DMS79 (cell line): ENCODE measurements around the gene EML4.
A peak's percentile ranks its signal among the peaks of the same experiment; 100 is the strongest.
"Not testable (repeated sequence)": the region's sequence is repeated elsewhere in the genome, so short reads cannot be mapped to it uniquely, and the experiment has no call there.

ENCODE experiments used
- DNase-seq: peaks from one replicate; lab custom pipeline; 2025; lab: John Stamatoyannopoulos, UW

The EML4 gene

GRCh38 chr2:42169100-42169873 is at the start of gene EML4:
Gene EML4, plus strand, starts transcription at chr2:42169353. Its CDS starts 259 bp downstream, at chr2:42169612.
- DNase-seq = no peak

GRCh38 chr2:42123426-42123825 is 45.7 kb upstream of the EML4 start:
- DNase-seq = no peak

GRCh38 chr2:42124011-42124785 is 45.0 kb upstream of the EML4 start:
- DNase-seq = no peak

GRCh38 chr2:42125841-42126594 is 43.1 kb upstream of the EML4 start:
- DNase-seq = no peak

- DNase-seq = not testable (repeated sequence)
Observed at GRCh38 chr2:42126873-42127272, 42.3 kb upstream of the EML4 start.

- no peak for DNase-seq
Observed at GRCh38 chr2:42127425-42128424, 41.4 kb upstream of the EML4 start.

GRCh38 chr2:42128721-42129486 is 40.2 kb upstream of the EML4 start:
- DNase-seq = no peak

GRCh38 chr2:42129487-42129852 is 39.7 kb upstream of the EML4 start:
- DNase-seq = no peak

- no peak for DNase-seq
Observed at GRCh38 chr2:42129947-42130346, 39.2 kb upstream of the EML4 start.

- DNase-seq = not testable (repeated sequence)
Observed at GRCh38 chr2:42130858-42131257, 38.3 kb upstream of the EML4 start.

- DNase-seq = peak; percentile 57
Observed at GRCh38 chr2:42132191-42132965, 36.8 kb upstream of the EML4 start.

- DNase-seq = peak; percentile 90
Observed at GRCh38 chr2:42132966-42133641, 36.0 kb upstream of the EML4 start.

- no peak for DNase-seq
Observed at GRCh38 chr2:42133771-42134195, 35.4 kb upstream of the EML4 start.

- DNase-seq = not testable (repeated sequence)
Observed at GRCh38 chr2:42134401-42134932, 34.7 kb upstream of the EML4 start.

GRCh38 chr2:42135381-42136312 is 33.5 kb upstream of the EML4 start:
- no peak for DNase-seq

GRCh38 chr2:42136782-42137124 is 32.4 kb upstream of the EML4 start:
- no peak for DNase-seq

GRCh38 chr2:42137125-42137841 is 31.9 kb upstream of the EML4 start:
- no peak for DNase-seq
